ENCODE measurements around the gene BTBD17. TPM values are rescaled to one million over a fixed set of nuclear protein-coding genes. Genes with fewer than 3 reads are reported as not detected.

The BTBD17 gene
- total RNA-seq, 6 donors from 2014 or later, result 1.2 TPM; not detected in 5

Other genes with a start within 250 kb of the BTBD17 start
- 100 to 1,000 TPM; 334 to 709 (median 485) TPM for gene RPL38, start 158.2 kb downstream of the BTBD17 start, total RNA-seq
- 10 to 100 TPM in 1 of 6 donors, 1 to 10 TPM in 5; 2.4 to 10.5 (median 8.0) TPM for gene TTYH2, start 148.3 kb downstream of the BTBD17 start, total RNA-seq
- gene DNAI2, start 87.6 kb downstream of the BTBD17 start, total RNA-seq, result 10 to 100 TPM in 1 of 6 donors, 1 to 10 TPM in 4, under 1 TPM in 1; 0.29 to 16.1 (median 3.7) TPM
- gene KIF19, start 35.6 kb downstream of the BTBD17 start, total RNA-seq, result 10 to 100 TPM in 2 of 6 donors, 1 to 10 TPM in 3, under 1 TPM in 1; 0.46 to 13.7 (median 3.8) TPM
- under 1 TPM in 1 of 6 donors, not detected in 5; 0.27 TPM for gene GPR142, start 5.6 kb upstream of the BTBD17 start, total RNA-seq
- gene GPRC5C, start 70.2 kb upstream of the BTBD17 start, total RNA-seq, result 10 to 100 TPM; 50.7 to 88.4 (median 56.4) TPM
- 10 to 100 TPM; 10.7 to 26.5 (median 18.0) TPM for gene CD300A, start 104.8 kb upstream of the BTBD17 start, total RNA-seq
- 1 to 10 TPM in 3 of 6 donors, under 1 TPM in 3; 0.49 to 3.1 (median 1.5) TPM for gene CD300LB, start 169.6 kb upstream of the BTBD17 start, total RNA-seq
- 10 to 100 TPM in 3 of 6 donors, 1 to 10 TPM in 2, under 1 TPM in 1; 0.98 to 19.4 (median 9.7) TPM for gene CD300C, start 184.2 kb upstream of the BTBD17 start, total RNA-seq
- gene CD300H, start 205.6 kb upstream of the BTBD17 start, total RNA-seq, result 1 to 10 TPM in 1 of 6 donors, under 1 TPM in 1, not detected in 4; 0.37 to 2.7 TPM
- gene CD300LD, start 230.4 kb upstream of the BTBD17 start, total RNA-seq, result not detected